GM21737 (cell line): Measurements from ENCODE around the gene PLCB1.
"Not testable (repeated sequence)": the region's sequence is repeated elsewhere in the genome, so short reads cannot be mapped to it uniquely, and the experiment has no call there.

Experiments used
- ATAC-seq: cut with Tn5 transposase; IDR thresholded peaks from one replicate; pipeline ENCODE4 v1.9.1; 2021; ENCODE audit warnings: mild to moderate bottlenecking, moderate library complexity; ENCODE audit not compliant: unreplicated experiment

Gene PLCB1

DNA sequence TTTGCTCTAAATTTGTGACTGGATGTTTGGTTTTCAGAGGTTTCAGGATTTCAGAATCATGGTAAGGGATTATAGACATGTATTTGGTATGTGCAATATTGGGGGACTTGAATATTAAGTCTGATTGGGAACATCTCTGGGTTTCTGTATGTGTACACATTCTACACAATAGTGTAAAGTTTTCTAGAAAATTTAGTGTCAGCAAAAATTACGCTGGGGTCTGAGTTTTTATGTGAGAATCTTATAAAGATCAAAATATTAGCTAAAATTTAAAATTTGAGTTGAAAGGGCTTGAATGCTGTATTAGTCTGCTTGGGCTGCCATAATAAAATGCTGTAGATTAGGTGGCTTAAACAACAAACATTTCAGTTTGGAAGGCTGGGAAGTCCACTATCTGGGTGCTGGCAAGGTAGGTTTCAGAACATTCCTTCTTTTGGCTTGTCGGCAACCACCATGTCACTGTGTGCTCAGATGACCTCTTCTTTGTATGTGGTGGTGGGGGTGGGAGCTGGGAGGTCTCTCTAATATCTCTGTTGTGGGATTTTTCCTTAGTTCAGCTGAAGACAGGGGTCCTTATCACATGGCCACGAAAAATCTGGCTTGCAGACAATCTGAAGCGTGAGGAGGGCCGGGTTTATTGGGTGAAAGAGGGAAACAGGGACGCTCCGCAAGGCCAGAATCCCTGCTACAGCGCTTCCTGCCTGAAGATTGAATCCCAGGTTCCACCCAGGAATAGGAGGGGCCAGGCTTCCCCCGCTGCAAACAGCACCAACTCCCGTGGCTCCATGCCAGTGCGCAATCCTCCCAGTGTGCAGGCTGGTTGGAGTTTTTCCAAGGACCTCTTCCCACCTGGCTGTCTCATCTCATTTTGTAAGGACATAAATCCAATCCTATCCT is 299.7 kb downstream of the PLCB1 start:
- no peak for ATAC-seq

GRCh38 chr20:8432435-8433148 is 300.5 kb downstream of the PLCB1 start:
- ATAC-seq = no peak

DNA sequence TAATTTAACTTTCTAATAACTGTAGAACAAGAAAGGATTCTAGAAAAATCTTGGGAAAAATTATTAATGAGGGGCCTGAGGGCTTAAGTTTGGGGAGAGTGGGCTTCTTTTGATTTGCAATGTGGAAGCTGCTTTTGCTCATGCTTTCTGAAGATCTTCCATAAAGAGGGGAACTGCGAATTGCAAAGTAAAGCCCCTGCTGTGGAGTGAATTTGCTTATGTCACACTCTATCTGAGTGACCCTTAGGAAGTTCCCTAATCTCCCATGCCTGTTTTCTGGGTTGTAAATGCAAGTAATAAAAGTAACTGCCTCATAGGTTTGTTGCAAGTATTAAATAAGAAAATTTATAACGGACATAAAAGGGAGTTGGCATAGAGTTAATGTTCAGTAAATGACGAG is 301.2 kb downstream of the PLCB1 start:
- ATAC-seq = no peak

DNA sequence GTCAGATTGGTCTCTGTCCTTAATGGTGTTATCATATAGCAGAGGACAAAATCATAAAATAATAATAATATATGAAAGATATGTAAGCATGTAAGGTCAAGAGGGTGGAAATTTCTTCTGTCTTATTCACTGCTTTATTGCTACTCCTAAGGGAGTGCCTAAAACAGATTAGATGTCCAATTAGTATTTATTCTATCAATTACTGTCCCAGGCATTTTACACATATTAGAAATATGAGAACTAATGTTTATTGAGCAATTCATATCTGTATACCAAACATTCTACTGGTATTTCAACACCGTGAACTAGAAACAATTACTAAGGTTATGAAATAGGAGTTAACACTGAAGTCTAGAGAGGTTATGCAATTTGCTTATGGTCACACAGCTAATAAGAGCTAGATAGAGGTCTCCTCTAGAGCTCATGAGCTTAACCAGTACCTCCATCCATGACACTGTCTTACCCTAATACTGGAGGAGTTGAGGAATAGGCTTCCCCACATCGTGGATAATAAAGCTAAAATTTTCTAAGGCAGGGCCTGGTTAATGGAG is 302.3 kb downstream of the PLCB1 start:
- ATAC-seq = no peak

DNA sequence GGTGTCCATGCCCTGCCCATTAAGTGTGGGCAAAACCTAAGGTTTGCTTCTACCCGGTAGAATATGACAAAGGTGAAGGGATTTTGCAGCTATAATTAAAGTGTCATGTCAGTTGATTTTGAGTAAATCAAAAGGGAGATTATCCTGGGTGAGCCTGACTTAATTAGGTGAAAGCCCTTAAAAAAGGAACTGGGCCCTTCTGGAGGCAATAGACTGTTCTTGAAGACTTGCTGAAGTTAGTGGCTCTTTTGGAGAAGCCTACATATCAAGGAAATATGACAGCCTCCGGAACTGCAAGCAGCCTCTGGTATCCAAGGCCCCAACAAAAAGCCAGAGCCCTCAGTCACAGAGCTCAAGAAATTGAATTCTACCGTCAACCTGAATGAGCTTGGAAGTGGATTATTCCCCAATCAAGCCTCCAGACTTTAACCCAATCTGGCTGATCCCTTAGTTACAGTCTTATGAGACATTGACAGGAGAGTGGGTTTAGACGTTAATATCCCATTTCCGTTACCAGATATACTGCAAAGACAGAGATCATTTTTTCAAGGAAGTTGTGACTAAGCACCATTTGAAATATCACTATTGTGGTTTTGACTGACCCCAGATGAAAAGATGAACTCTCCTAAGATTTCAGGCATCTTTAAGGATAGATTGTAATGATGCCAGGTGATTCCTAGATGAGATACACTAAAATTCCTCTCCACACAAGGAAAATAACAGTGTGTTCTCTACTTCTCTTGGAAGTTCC is 303.4 kb downstream of the PLCB1 start:
- no peak for ATAC-seq

DNA sequence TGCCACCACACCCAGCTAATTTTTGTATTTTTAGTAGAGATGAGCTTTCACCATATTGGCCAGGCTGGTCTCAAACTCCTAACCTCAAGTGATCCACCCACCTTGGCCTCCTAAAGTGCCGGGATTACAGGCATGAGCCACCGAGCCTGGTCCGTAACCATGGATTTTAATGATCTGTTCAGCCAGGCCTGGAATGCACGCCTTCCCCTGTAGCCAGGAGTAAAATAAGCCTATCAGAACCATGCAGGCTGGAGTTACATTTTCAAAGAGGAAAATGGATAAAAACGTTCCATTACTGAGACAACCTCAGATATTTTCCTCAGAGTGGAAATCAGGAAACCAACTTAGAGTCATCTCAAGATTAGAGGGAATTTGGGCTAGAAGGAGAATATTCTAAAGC is 304.9 kb downstream of the PLCB1 start:
- not testable (repeated sequence) for ATAC-seq

DNA sequence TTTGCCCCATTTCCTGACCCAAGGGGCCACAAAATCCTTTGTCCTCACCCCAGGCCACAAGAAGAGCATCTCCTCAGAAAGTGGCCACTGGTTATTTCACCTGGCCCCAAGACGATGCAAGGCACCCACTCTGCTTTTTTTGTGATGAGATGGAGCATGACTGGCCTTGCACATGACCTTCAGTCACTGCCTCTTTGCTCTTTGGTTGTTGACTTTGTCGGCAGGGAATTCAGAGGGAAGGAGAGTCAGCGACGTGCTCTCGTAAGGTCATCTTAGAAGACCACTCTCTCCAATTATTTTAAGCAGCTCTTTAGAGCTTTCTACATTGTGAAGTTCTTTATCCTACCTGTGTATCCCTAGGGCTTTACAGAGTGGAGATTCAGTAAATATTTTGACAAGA is 306.7 kb downstream of the PLCB1 start:
- ATAC-seq = no peak

GRCh38 chr20:8443464-8444072 is 311.5 kb downstream of the PLCB1 start:
- ATAC-seq = no peak

DNA sequence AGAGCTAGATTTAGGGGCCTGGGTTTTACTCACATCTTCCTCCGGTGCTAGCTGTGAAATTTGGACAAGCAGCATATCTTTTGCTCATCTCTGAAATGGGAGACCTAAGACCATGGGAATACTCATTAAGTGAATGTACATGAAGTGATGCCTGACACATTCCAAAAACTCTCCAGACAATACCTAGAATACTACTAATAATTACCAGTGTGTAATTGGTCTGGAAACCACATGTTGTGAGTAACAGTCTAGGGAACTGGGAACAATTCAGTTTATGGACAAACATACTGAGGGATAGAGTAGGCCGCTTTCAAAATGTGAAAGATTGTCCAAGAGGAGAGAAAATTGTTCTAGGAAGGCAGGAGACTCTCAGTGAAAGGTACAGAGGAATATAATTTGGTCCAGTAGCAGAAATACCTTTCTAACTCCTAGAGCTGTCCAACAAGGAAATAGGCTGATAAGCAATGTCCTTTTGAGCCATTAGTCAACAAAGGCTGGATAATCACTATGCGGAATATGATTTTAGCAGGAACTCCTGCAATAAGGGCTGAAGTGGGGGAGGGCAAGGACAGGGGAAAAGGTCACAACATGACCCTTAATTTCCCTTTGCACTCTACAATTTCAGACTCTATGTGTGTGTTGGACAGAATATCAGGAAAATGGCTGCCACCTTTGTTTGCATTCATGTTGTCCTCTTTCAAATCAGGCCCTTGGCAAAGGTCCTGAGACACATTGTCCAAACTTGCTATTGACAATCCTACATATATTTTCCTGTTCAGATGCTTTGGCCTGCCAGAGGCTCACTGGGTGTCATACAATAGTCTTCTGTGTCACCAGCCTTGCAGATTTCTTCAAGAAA is 315.4 kb downstream of the PLCB1 start:
- no peak for ATAC-seq

- ATAC-seq = no peak
These were observed 317.1 kb downstream of the PLCB1 start for GRCh38 chr20:8449123-8449522.

GRCh38 chr20:8454137-8454712 is 322.2 kb downstream of the PLCB1 start:
- ATAC-seq = no peak

DNA sequence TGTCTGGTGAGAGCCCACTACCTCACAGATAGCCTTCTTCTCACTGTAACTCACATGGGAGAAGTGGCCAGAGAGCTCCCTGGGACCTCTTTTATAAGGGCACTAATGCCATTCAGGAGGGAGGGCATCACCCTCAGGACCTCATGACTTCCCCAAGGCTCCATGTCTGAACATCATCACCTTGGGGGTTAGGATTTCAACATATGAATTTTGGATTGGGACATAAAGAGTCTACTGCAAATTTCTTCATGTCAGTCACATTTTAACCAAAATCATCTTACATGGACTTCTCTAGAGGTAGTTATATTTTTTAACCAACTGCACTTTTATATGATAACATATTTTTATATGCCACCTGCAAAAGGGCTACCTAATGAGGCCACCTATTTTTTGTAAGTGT is 324.7 kb downstream of the PLCB1 start:
- no peak for ATAC-seq

GRCh38 chr20:8457978-8458377 is 325.9 kb downstream of the PLCB1 start:
- no peak for ATAC-seq

DNA sequence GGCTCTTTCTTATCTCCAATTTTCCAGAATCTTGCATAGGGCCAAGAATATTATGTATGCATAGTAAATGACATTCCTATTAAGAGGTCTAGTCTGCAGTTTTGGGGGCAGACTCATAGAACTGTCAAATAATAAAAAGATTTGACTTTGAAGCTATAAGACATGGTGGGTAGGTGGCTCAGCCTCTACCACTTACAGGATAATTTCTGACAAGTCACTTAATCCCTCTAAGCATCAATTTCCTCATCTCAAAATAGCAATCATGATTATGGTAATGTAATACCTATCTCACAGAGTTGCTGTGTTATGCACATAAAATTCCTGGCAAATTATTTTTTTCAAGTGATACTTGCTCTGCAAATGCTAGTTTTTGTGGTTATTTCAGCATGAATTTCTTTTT is 329.1 kb downstream of the PLCB1 start:
- no peak for ATAC-seq

- no peak for ATAC-seq
These were observed 332.3 kb downstream of the PLCB1 start for GRCh38 chr20:8464368-8464767.

- not testable (repeated sequence) for ATAC-seq
These were observed 334.7 kb downstream of the PLCB1 start for GRCh38 chr20:8466781-8467180.

DNA sequence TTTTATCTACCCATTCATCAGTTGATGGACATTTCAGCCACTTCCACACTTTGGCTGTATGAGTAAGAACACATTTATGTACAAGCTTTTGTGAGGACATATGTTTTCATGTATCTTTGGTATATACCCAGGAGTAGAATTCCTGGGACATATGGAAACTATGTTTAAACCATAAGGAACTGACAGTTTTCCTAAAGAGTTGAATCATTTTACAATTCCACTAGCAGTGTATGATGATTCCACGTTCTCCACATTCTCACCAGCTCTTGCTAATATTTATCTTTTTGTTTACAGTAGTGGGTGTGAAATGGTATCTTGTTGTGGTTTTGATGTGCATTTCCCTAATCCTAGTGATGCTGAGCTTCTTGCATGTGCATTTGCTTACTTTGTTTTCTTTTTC is 338.1 kb downstream of the PLCB1 start:
- ATAC-seq = no peak

- no peak for ATAC-seq
These were observed 339.4 kb downstream of the PLCB1 start for GRCh38 chr20:8471465-8471864.

GRCh38 chr20:8473459-8473858 is 341.4 kb downstream of the PLCB1 start:
- no peak for ATAC-seq
